Activated B cell treated with CpG ODN at 0.5 μM for 24 hours (primary cell): ENCODE results near the gene ABCB9. TPM values are rescaled to one million over a fixed set of nuclear protein-coding genes. Genes with fewer than 3 reads are reported as not detected.

Source experiments
- ATAC-seq: fragments of 200-7000 bp; cut with Tn5 transposase; one replicate; pipeline ENCODE4 v1.10.0; 2021; ENCODE audit warnings: low read depth, mild to moderate bottlenecking, moderate library complexity
- CTCF ChIA-PET: fragments of 350-600 bp; sonication (Branson Sonifier 250); formaldehyde crosslinking; loops from one replicate; lab custom pipeline; 2021; ENCODE audit warnings: antibody characterized with exemption; lab: Charles Lee
- POLR2A ChIA-PET: fragments of 350-600 bp; sonication (Branson Sonifier 250); formaldehyde crosslinking; loops from one replicate; lab custom pipeline; 2021; ENCODE audit warnings: antibody characterized with exemption; lab: Charles Lee
- DNase-seq: peaks from one replicate; pipeline ENCODE4 v3.0.0; 2022
- H3K27ac Mint-ChIP-seq: one replicate; pipeline ENCODE4 v1.8.0; 2020; ENCODE audit warnings: mixed read lengths
- H3K27me3 Mint-ChIP-seq: one replicate; pipeline ENCODE4 v1.8.0; 2021; ENCODE audit warnings: mixed read lengths
- H3K36me3 Mint-ChIP-seq: one replicate; pipeline ENCODE4 v1.8.0; 2021; ENCODE audit warnings: low read depth, mixed read lengths
- H3K4me1 Mint-ChIP-seq: one replicate; pipeline ENCODE4 v1.8.0; 2021; ENCODE audit warnings: mixed read lengths
- H3K4me3 Mint-ChIP-seq: one replicate; pipeline ENCODE4 v1.8.0; 2020; ENCODE audit warnings: mild to moderate bottlenecking, mixed read lengths
- H3K9me3 Mint-ChIP-seq: one replicate; pipeline ENCODE4 v1.8.0; 2020; ENCODE audit warnings: mixed read lengths
- CTCF ChIP-seq: fragments of 200-600 bp; IDR thresholded peaks from one replicate; pipeline ENCODE4 v1.8.0; 2022; ENCODE audit warnings: antibody characterized with exemption, mild to moderate bottlenecking
- intact Hi-C: fragments of 100-400 bp; cut with micrococcal nuclease; formaldehyde crosslinking; loops from one replicate; pipeline ENCODE4 v1.15.1; 2024
- total RNA-seq: library from RNA; stranded (reverse); gene quantifications from 2 replicates; pipeline ENCODE4 v1.2.3, GENCODE V29; 2022

The ABCB9 gene
- total RNA-seq, 1 donor from 2014 or later, result 4.6 TPM

- intact Hi-C loops, result loop anchor here (1.0 to 5.0 kb wide), 4 partner anchors 8 to 345 kb away; partner anchors contain the start of genes MPHOSPH9 and MTRFR
- ATAC-seq, result peak; percentile 76
- H3K27ac Mint-ChIP-seq, result peak overlapping the region; percentile 96
- H3K36me3 Mint-ChIP-seq, result peaks cover 7% of the 10 kb centered on the region
- H3K4me1 Mint-ChIP-seq, result peaks cover 95% of the 10 kb centered on the region
- ChIA-PET CTCF (interaction anchor here (1.1 to 6.1 kb wide), 5 partner anchors 11 to 65 kb away, joined by 3 to 25 read pairs (median 5); no protein-coding TSS in a partner anchor), POLR2A (interaction anchor here (1.1 to 6.5 kb wide), 11 partner anchors 7 to 360 kb away, joined by 3 to 99 read pairs (median 7); partner anchors contain the start of genes KNTC1, MPHOSPH9, MTRFR and OGFOD2)
- no peak for DNase-seq
- no peaks in the 10 kb centered on the region for H3K9me3 Mint-ChIP-seq
- no peaks in the 10 kb centered on the region for H3K27me3 Mint-ChIP-seq
- TF ChIP-seq CTCF, result no peak
- peak overlapping the region; percentile 88 for H3K4me3 Mint-ChIP-seq
Measured at GRCh38 chr12:122886851-122887818, 79.1 kb downstream of the ABCB9 start.

GRCh38 chr12:122886161-122886560, 80.1 kb downstream of the ABCB9 start:
- Mint-ChIP-seq H3K36me3 (peaks cover 6% of the 10 kb centered on the region), H3K27ac (peak overlapping the region; percentile 96), H3K9me3 (no peaks in the 10 kb centered on the region), H3K4me3 (peak overlapping the region; percentile 24), H3K4me1 (peaks cover 94% of the 10 kb centered on the region), H3K27me3 (no peaks in the 10 kb centered on the region)
- ATAC-seq (no peak), DNase-seq (no peak)
- no peak for TF ChIP-seq CTCF
- ChIA-PET CTCF (interaction anchor here (1.1 to 1.5 kb wide), 3 partner anchors 12 to 25 kb away, joined by 3 to 5 read pairs (median 3); no protein-coding TSS in a partner anchor), POLR2A (interaction anchor here (0.6 to 6.5 kb wide), 7 partner anchors 8 to 221 kb away, joined by 3 to 99 read pairs (median 5); partner anchors contain the start of gene VPS37B)
- intact Hi-C loops, result loop anchor here (5.0 kb wide), 1 partner anchor 346 kb away; the partner anchor contains the start of genes MPHOSPH9 and MTRFR

- no peak for ATAC-seq
- peaks cover 18% of the 10 kb centered on the region for H3K36me3 Mint-ChIP-seq
- no peak for TF ChIP-seq CTCF
- H3K27me3 Mint-ChIP-seq, result no peaks in the 10 kb centered on the region
- intact Hi-C loops, result loop anchor here (5.0 kb wide), 1 partner anchor 347 kb away; the partner anchor contains the start of genes MPHOSPH9 and MTRFR
- peaks cover 94% of the 10 kb centered on the region for H3K4me1 Mint-ChIP-seq
- ChIA-PET POLR2A (interaction anchor here (0.5 to 0.9 kb wide), 4 partner anchors 13 to 112 kb away, joined by 3 to 5 read pairs (median 4); no protein-coding TSS in a partner anchor), CTCF (interaction anchor here (0.7 kb wide), 1 partner anchor 17 kb away, joined by 3 read pairs; no protein-coding TSS in a partner anchor)
- no peak overlapping the region for H3K4me3 Mint-ChIP-seq
- H3K9me3 Mint-ChIP-seq, result no peaks in the 10 kb centered on the region
- no peak overlapping the region for H3K27ac Mint-ChIP-seq
- DNase-seq, result no peak
Measured at GRCh38 chr12:122884860-122885259, 81.4 kb downstream of the ABCB9 start.

- no peak for TF ChIP-seq CTCF
- no peak for ATAC-seq
- peak overlapping the region; percentile 30 for H3K27ac Mint-ChIP-seq
- peaks cover 94% of the 10 kb centered on the region for H3K4me1 Mint-ChIP-seq
- H3K4me3 Mint-ChIP-seq, result peak overlapping the region; percentile 13
- POLR2A ChIA-PET, result interaction anchor here (0.5 to 2.7 kb wide), 7 partner anchors 11 to 111 kb away, joined by 3 to 7 read pairs (median 5); partner anchors contain the start of gene VPS37B
- peaks cover 24% of the 10 kb centered on the region for H3K36me3 Mint-ChIP-seq
- no peaks in the 10 kb centered on the region for H3K9me3 Mint-ChIP-seq
- CTCF ChIA-PET, result interaction anchor here (1.2 to 1.9 kb wide), 2 partner anchors 11 to 13 kb away, joined by 3 to 6 read pairs; partner anchors contain the start of gene VPS37B
- H3K27me3 Mint-ChIP-seq, result no peaks in the 10 kb centered on the region
- no peak for DNase-seq
- intact Hi-C loops, result no loop called here
Measured at GRCh38 chr12:122884091-122884826, 82.0 kb downstream of the ABCB9 start.
